NCI-H2081 treated with DMSO at 0.1 percent for 48 hours (cell line): Measurements from ENCODE around the gene LRP5.

Experiments
- DNase-seq: peaks from one replicate; lab custom pipeline; 2025; lab: John Stamatoyannopoulos, UW

The LRP5 gene

DNA sequence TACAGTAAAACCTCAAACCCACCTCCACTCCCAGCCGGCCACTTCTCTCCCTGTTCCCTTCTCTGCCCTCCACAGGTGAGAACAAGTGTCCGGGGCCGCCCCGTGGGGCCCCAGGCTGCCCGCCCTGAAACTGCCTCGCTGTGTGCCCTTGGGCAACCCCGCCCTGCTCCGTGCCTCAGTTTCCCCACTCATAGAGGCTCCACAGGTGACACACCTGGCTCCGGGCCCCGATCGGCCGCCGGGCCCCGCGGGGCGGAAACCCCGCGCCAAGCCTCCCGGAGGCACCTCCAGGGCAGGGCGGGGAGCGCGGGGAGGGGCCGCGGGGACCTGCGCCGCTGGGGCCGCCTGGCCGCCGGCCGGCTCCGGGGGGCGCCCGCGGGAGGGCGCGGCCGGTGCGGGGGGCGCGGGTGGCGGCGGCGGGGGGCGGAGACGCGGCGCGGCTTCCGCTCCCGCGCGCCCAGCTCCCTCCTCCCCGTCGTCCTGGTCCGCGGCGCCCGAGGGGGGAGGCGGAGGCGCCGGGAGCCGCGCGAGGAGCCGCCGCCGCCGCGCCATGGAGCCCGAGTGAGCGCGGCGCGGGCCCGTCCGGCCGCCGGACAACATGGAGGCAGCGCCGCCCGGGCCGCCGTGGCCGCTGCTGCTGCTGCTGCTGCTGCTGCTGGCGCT lies at the start of gene LRP5:
LRP5 (plus strand) TSS at position 475 of the 663 bp plus-strand sequence; CDS start at position 599, 124 bp downstream.
- no peak for DNase-seq

DNA sequence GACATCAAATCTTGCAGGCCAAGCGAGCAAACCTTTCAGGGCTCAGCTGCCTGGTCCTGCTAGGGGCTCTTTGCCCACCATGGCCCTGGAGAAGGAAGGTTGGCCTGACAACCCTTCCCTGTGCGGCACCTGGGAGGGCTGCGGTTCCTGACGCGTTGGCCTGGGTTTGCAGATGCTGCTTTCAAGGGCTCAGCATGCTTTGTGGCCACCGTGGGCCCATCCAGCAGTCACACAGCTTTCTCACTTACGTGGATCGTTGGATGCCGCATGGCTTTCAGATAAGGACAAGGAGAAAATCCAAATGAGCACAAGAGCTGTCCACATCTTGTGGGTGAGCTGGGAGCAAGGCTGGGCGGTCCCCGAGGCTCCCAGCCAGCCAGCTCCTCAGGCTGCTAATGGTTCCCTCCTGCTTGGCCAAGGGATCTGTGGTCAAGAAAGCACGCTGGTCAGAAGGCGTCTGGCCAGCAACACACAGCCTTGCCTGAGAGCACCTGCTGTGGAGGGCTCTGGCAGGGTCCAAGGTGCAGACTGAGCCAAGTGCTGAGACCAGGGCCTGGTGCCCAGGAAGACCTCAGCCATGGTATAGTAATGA lies 48.9 kb upstream of the LRP5 start:
- no peak for DNase-seq

DNA sequence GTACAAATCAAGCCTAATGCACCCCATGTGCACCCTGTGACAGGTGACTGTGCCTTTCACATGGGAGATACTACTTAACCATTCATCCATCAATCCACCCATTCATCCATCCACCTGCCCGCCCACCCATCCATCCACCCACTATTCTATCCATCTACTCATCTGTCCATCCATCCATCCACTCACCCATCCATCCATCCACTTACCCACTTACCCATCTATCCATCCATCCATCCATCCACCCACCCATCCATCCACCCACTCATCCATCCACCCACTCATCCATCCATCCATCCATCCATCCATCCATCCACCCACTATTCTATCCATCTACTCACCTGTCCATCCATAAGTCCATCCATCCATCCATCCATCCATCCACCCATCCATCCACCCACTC lies 48.1 kb upstream of the LRP5 start:
- DNase-seq: no peak

DNA sequence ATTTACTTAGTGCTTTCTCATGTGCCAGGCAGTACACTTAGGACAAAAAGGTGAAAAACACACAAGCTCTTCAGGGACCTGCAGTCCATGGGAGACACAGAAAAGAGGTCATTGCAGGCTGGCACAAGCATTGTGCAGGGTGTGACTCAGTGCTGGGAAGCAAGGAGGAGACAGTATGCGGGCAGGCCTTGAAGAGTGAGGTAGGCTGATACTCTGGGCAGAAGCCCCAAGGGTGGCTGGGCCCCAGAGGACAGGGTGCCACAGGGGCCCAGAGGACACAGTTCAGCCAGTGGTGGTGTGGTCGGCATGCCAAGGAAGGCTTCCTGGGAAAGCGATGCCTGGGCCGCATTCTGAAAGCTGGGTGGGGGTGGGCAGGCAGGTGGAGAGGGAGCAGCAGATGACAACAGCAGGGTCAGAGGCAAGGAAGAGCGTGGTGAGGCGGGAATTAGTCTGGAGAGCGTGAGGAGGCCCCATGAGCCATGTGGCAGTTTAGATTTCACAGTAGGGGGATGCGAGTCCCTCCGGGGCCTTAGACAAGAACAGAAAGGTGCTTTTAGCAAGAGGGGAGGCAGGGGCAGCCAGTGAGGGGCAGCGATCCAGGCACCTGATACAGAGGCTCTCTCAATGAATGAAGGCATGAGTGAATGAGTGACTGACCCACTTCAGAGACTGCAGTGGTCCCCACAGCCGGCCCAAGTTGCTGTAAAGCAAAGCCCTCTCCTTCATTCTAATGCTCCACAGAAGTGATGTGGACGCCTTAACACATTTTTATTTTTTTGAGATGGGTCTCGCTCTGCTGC lies 47.5 kb upstream of the LRP5 start:
- no peak for DNase-seq

DNA sequence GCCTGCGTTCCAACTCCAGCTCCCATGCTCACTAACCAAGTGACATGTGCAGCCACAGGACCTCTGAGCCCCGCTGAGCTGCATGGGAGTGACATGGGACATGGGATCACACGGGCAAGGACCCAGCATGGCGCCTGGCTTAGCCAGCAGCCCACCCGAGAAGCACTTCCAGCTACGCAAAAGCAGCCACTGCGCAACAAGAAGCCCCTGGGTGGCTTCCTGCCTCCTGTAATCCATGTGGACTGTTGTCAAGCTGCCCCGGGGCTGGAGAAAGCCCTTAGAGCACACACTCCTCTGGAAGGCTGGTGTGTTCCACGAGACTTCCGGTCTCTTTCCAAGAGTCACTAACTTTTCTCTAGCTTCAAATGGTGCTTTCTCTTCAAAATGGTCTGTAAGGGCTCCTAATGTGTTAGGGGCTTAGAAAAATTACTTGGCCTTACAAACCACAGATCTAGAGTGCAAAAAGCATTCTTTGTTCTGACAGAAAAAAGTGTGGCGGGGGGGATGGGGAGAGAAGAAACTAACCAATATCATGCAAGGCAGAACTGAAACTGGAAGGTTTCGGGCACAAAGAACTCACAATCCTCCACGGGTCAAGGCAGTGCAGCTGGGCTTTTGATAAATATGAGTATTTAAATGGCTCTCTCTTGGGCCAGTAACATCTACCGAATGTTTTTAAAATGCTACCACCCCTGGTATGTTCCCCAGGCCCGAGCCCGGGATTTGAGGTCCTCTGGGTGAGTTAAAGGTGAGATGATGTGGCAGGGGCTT lies 46.1 kb upstream of the LRP5 start:
- no peak for DNase-seq

DNA sequence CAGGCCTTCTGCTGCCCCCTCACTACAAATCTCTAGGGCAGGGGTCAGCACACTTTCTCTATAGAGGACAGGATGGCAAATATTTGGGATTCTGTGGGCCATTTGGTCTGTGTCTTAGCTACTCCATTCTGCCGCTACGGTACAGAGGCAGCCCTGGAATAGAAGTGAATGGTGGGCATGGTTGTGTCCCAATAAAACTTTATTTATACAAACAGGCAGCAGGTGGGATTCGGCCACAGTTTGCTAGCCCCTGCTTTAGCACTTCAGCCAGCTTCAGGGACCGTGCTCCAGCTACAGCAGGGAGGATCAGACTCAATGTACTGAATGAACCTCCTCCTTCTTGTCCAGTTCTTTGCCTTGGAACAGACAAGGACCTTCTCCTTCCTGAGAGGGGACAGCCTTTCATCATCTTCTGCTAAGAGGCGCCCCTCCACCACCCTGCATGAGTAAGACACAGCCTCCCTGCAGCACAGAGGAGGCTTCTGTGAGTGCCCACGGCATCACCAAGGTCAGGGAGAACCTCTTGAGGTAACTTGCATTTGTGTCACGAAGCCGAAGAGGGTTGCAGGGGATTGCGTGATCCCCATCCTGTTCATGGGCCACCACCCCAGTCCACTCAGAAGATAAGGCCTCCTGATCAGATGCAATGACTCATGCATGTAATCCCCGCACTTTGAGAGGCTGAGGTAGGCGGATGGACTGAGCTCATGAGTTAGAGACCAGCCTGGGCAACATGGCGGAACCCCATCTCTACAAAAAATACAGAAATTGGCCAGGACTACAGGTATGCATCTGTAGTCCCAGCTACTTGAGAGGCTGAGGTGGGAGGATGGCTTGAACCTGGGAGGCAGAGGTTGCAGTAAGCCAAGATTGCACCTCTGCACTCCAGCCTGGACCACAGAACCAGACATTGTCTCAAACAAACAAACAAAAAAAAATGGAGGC lies 45.2 kb upstream of the LRP5 start:
- DNase-seq: no peak

DNA sequence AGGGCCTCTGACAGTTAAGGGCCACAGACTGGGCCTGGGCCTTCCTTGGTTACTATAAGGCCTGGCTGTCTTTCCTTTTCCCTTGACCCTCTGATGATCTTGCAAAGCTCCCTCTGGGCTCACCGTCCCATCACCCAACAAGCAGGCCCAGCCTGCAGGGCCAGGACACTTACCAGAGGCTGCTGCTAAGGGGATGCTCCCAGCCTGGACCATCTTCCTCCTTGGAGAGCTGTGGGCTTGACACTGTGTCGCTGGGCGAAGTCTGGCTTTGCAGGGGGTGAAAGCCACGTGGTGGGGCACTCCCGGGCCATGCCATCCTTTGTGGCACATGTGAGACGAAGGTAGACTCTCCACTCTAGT lies 44.5 kb upstream of the LRP5 start:
- no peak for DNase-seq

DNA sequence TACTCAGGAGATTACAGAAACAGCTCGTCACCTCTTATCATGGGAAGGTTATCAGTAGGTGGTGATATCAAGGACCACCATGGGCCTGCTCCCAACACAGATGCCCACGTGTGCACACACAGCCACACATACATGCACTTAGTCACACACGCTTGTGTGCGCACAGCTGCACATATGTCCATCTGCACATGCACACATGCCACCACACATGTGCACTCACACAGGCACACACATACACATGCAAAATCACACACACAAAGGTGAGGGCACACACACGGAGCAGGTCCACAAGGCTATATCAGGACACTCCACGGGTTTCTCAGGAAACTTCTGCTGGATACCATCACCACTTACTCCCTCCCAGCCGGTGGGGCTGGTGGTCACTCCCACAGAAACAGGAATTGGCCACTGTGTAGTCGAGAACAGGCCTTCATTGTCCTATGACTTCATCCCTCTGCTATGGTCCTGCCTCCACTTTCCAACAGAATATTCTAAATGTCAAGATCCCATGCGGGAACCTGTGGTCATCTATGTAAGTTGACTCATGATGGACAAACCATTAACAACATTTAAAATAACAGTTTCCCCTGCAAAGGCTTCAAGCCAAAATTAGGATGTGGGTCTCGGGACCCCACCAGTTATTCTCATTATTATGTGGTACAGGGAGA lies 42.8 kb upstream of the LRP5 start:
- no peak for DNase-seq

DNA sequence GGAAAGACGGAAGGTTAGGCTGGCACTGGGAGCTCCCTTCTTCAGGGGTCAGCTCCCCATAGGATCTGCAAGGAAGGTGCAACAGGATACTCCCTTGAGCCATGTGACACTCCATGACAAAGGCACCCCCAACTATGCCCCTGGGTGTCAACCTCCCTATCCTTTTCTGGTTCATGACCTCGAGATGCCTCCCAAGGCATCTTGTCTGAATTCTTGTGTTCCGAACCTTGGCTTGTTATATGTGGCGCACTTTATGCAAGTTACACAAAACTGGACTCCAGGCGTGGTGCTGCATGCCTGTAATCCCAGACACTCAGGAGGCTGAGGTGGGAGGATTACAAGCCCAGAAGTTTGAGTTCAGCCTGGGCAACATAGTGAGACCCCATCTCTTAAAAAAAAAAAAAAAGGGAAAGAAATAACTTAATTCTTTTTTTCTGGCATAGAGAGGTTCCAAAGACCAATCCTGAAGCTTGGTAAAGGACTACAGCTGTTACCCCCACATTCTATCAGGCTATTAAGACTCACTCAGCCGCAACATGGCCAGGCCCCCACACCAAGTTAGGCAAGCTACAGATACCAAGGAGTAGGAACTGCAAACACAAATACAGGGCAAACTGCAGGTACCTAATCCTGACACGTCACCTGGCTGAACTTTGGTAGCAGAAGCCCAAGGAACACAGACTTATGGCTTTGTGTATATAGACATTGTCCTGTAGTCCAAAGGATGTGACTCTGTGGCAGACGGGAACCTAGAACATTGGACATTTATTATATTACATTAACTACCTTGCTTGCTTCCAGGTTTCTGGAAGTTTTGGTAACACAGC lies 42.0 kb upstream of the LRP5 start:
- DNase-seq: no peak

DNA sequence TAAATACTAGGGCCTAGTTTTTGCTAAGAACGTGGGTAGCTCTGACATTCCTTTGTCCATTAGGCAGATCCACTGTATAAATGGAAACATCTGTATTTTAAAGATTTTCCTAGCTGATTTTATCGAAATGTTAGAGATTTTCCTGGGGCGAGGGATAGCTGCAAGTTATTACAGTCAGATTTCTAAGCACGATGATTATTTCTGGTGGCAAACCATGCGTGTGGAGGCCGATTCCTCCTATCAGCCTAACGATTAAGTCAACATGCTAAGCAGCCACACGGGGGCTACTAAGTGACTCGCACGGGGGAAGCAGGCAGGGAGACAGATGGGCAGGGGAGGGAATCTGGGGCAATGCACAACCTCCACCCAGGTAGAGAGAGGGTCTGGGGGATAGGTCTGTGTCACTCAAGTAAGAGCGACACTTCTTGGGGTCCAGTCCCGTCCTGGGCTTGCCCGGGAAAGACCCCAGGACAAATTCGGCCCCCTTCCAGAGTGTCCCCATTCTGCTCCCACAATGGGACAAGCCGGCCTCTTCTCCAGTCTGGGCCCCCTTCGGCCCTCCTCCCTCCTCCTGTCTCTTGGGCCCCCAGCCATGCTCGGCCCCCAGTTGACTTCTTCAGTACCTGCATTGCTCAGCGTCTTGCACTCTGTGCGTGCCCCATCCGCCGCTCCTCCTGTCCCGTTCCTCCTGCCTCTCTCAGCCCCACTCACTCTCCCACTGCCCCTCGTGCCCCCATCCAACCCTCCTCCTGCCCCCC lies 41.2 kb upstream of the LRP5 start:
- no peak for DNase-seq

DNA sequence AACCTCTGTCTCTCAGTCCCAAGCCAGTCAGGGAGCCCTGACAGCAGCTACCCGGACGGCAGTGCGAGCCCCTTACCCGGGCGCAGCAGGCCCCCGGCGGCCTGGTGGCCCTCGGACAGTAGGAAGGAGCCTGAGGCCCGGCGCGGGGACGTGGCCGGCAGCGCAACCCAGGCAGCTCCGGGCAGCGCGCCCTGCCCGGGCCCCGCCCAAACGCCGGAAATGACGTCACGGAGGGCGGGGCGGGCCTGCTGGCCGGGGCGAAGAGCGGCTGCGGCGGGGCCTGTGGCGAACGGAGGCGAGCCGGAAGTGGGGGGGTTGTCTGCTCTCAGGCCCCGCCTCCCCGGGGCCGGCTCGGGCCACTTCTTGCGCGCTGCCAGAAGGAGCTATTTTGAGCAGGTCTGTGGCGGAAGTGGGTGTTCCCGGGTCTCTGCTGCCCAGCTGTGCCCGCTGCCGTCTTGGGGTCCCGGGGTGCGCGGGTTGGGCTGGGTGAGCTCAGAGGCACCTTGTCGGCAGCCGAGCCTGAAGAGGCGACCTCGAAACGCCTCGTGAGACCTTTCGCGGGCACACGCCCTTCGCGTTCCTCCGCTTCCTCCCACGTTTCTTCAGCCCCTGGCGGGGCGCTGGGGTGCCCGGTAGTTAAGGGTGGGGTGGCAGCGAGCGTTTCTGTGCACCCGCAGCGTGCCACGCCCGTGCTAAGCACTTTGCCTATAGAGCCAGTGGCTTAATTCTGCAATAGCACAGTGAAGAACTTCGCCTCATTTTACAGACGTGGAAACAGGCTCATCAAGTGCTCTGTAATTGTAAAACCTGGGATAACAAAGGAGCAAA lies 40.4 kb upstream of the LRP5 start, which contains the start of gene C11orf24:
C11orf24 (minus strand) TSS at position 193 of the 828 bp plus-strand sequence. CDS start 8,206 bp downstream, outside the sequence.
- peak; percentile 42 for DNase-seq

DNA sequence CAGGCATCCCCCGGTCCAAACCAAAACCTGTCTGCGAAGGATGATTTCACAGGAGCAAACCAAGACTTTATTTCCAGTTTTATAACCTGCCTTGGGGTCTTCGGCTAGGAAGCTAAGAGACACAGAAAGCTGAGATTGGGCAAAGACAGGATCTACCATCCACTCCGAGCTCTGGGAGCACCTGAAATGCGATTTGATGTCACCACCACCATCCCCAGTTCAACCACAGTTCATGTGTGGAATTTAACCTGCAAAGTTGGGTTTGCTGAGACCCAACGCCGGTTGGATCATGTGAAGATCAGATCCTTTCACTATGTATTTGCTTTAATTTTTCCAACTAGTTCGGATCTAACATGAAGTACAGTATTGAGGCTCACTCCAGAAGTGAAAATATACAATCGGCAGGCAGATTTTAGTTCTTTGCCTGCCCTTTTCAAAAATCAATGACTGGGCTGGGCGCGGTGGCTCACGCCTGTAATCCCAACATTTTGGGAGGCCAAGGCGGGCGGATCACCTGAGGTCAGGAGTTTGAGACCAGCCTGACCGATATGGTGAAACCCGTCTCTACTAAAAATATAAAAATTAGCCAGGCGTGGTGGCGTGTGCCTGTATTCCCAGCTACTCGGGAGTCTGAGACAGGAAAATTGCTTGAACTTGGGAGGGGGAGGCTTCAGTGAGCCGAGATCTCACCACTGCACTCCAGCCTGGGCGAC lies 39.2 kb upstream of the LRP5 start:
- DNase-seq: no peak

DNA sequence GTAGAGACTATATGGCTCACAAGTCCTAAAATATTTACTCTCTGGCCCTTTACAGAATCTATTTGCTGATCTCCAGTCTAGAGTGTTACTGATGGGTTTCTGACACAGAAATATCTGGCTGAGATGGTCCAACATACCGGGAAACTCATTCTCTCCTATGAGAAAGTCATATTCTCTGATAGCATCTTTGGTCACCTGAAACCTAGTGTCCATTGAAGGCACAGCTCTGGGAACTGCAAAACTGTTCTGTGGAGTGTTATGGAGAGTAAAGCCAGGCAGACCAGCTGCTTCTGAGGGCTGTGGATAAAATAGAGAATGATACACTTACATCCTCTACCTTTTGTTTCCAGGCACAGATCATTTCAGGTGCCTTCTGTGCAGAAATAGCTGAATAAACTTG lies 38.1 kb upstream of the LRP5 start:
- DNase-seq: no peak

DNA sequence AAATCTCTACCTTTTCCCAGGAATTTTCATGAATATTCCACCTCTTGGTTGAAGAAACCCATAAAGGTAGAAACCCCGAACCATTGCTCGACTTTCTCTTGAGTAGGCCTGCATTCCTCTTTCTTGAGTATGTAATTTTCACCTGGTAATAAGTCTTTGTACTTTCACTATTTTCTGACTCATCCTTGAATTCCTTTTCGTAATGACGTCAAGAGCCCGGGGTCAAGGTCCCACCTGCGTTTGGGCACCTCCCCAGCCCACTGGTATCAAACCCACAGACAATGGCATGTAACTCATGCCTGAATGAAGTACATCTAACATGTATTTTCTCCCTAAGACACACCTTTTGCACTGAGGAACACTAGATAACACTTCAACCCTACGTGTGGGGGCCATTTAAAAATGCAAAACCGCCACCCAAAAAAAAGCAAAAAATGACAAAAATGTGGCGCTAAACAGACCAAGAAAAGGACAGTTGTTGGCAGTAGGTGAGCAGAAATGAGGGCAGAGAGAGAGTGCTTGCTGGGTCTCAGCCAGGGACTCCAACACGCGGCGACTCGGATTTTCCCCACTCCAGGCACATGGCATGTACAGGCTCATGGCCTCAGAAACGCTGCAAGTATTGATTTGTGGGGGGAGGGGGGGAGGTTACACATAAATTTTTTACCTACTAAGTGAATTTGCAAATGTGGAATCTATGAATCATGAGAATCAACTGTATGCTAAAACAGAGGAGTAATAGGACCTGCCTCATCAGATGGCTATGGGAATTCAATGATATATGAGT lies 36.5 kb upstream of the LRP5 start:
- no peak for DNase-seq

DNA sequence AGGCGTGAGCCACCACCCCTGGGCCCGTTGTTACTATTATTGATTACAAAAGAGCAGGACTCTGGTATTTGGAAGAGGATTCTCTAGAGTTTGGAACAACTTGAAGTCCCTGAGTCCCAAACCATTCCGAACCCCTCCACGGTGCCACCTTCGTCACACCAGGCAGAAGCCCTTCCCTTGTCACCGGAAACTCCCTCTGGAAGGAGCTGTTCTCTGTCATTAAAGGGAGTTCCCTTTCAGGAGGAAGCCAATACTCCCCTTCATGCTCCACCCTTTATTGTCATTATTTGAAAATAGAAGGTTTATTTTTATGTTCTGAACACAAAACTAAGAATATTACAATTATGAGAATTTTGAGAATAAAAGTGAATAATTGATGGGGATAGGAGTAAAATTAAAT lies 35.5 kb upstream of the LRP5 start:
- no peak for DNase-seq

DNA sequence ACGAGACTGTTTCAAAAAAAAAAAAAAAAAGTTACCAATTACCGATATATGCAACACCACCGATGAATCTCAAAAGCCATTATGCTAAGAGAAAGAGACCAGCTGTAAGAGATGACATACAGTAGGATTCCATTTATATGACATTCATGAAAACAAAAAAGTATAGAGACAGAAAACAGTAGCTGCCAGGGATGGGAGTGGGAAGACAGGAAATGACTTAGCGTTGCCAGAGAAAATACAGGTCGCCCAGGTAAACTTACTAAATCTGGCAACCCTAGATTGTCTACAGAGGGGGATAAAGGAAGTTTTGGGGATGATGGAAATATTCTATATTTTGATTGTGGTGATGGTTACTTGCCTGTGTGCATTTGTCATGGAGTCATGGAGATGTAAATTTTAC lies 32.7 kb upstream of the LRP5 start:
- DNase-seq: no peak
